NOMO-1 treated with dmso at 0.1 percent for 144 hours (cell line): ENCODE results near the gene THSD4.
"Not testable (repeated sequence)": the region's sequence is repeated elsewhere in the genome, so short reads cannot be mapped to it uniquely, and the experiment has no call there.

ENCODE experiments used
- DNase-seq: peaks from one replicate; lab custom pipeline; 2025; ENCODE audit not compliant: unreplicated experiment; lab: John Stamatoyannopoulos, UW

THSD4 gene

GRCh38 chr15:71669688-71670087 is 554.4 kb downstream of the THSD4 start:
- DNase-seq, result no peak

- not testable (repeated sequence) for DNase-seq
Observed at GRCh38 chr15:71670222-71670621, 555.0 kb downstream of the THSD4 start.

GRCh38 chr15:71674354-71674753 is 559.1 kb downstream of the THSD4 start:
- DNase-seq, result no peak

GRCh38 chr15:71677352-71677751 is 562.1 kb downstream of the THSD4 start:
- no peak for DNase-seq

- no peak for DNase-seq
Observed at GRCh38 chr15:71677766-71678165, 562.5 kb downstream of the THSD4 start.

- no peak for DNase-seq
Observed at GRCh38 chr15:71678191-71678590, 562.9 kb downstream of the THSD4 start.

- DNase-seq, result no peak
Observed at GRCh38 chr15:71678605-71679004, 563.3 kb downstream of the THSD4 start.

- no peak for DNase-seq
Observed at GRCh38 chr15:71679223-71679792, 564.0 kb downstream of the THSD4 start.

GRCh38 chr15:71679793-71680353 is 564.6 kb downstream of the THSD4 start:
- DNase-seq, result no peak

- DNase-seq, result no peak
Observed at GRCh38 chr15:71682001-71682400, 566.7 kb downstream of the THSD4 start.

GRCh38 chr15:71683411-71684274 is 568.4 kb downstream of the THSD4 start:
- no peak for DNase-seq

- no peak for DNase-seq
Observed at GRCh38 chr15:71685420-71685993, 570.2 kb downstream of the THSD4 start.

- no peak for DNase-seq
Observed at GRCh38 chr15:71686221-71687050, 571.2 kb downstream of the THSD4 start.

GRCh38 chr15:71687902-71688508 is 572.7 kb downstream of the THSD4 start:
- no peak for DNase-seq

GRCh38 chr15:71688509-71689094 is 573.3 kb downstream of the THSD4 start:
- DNase-seq, result no peak

- no peak for DNase-seq
Observed at GRCh38 chr15:71691081-71691457, 575.8 kb downstream of the THSD4 start.

GRCh38 chr15:71691458-71692417 is 576.5 kb downstream of the THSD4 start:
- DNase-seq, result no peak

- no peak for DNase-seq
Observed at GRCh38 chr15:71697236-71697635, 582.0 kb downstream of the THSD4 start.

GRCh38 chr15:71698030-71698429 is 582.8 kb downstream of the THSD4 start:
- no peak for DNase-seq
